AG09309 (cell line): ENCODE data around the gene UVSSA.
A peak's percentile ranks its signal among the peaks of the same experiment; 100 is the strongest.

Experiments
- DNase-seq: peaks from one replicate; pipeline ENCODE4 v3.0.0-alpha.2; 2010; ENCODE audit warnings: low read depth
- H3K4me3 ChIP-seq: 2 replicates; pipeline ENCODE4 v1.5.1; 2011; ENCODE audit warnings: mild to moderate bottlenecking, low read depth, low read length, moderate library complexity; ENCODE audit not compliant: control insufficient read depth
- CTCF ChIP-seq: IDR thresholded peaks from 2 replicates; pipeline ENCODE4 v1.5.1; 2011; ENCODE audit warnings: mild to moderate bottlenecking, low read depth, low read length, inconsistent platforms; ENCODE audit not compliant: insufficient read depth, control insufficient read depth; ENCODE audit errors: missing control alignments

The UVSSA gene

GRCh38 chr4:1353186-1354055 lies 6.4 kb downstream of the UVSSA start:
- TF ChIP-seq CTCF: no peak
- no peak overlapping the region for H3K4me3 ChIP-seq
- no peak for DNase-seq

GRCh38 chr4:1354136-1354982 lies 7.4 kb downstream of the UVSSA start:
- TF ChIP-seq CTCF: no peak
- DNase-seq: no peak
- no peak overlapping the region for H3K4me3 ChIP-seq

DNA sequence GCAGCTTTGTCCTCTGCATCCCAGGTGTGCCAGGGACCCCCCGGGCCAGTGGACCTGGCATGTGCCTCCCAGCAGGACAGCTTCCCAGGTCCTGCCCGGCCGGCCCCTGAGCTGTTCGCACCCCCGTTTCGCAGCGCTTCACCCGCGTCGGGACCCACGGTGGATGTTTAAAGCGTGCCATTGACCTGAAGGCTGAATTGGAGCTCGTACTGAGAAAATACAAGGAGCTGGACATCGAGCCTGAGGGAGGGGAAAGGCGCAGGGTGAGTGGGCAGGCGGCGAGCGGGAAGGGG lies 7.9 kb downstream of the UVSSA start:
- no peak for DNase-seq
- H3K4me3 ChIP-seq: no peak overlapping the region
- no peak for TF ChIP-seq CTCF

DNA sequence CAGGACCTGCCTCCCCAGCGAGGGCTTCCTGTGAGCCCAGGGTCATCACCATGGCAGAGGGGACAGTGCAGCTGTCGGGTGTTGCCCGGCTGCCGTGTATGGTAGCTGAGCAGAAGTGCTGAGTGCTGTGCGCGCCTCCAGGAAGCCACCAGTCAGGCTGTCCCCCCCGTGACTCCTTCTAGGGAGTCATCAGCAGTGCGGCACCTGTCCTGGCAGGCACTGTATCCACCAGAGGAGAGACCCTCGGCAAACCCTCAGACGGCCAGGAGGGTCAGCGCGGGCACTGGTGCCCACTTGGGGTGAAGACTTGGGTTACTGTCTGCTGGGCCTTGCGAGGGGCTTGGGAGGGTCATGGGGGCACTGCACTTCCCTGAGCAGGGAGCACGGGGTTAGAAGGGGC lies 8.4 kb downstream of the UVSSA start:
- DNase-seq: no peak
- no peak for TF ChIP-seq CTCF
- no peak overlapping the region for H3K4me3 ChIP-seq

- TF ChIP-seq CTCF: peak; percentile 86
- H3K4me3 ChIP-seq: no peak overlapping the region
- no peak for DNase-seq
These were observed 9.4 kb downstream of the UVSSA start for GRCh38 chr4:1356181-1356998.
